Gastroesophageal sphincter (tissue), 4 donors: Measurements from ENCODE around the gene KAT2A. TPM values are rescaled to one million over a fixed set of nuclear protein-coding genes. Genes with fewer than 3 reads are reported as not detected.

Source experiments
- ATAC-seq: fragments of 150-250 bp; one replicate; pipeline ENCODE4 v1.9.1; 2016; ENCODE audit warnings: mild to moderate bottlenecking, moderate library complexity
- H3K27ac ChIP-seq, 4 donors: fragments of 200-600 bp; sonication (generic) in 3 of 4; 1 replicate in 3 of 4; 2 replicates in 1 of 4; pipeline ENCODE4 v1.5.1; 2016 to 2019
- H3K27me3 ChIP-seq: fragments of 200-600 bp; sonication (generic); one replicate; pipeline ENCODE4 v1.5.1; 2019
- H3K36me3 ChIP-seq, 2 donors: fragments of 200-600 bp; sonication (generic); one replicate each; pipeline ENCODE4 v1.5.1; 2019; ENCODE audit warnings: control low read depth in 1 of 2
- H3K4me1 ChIP-seq, 3 donors: fragments of 200-600 bp; sonication (generic); 1 replicate in 2 of 3; 2 replicates in 1 of 3; pipeline ENCODE4 v1.5.1; 2016 to 2019; ENCODE audit warnings: control low read depth in 2 of 3
- H3K4me3 ChIP-seq, 2 donors: fragments of 200-600 bp; sonication (generic); one replicate each; pipeline ENCODE4 v1.5.1; 2019; ENCODE audit warnings: mild to moderate bottlenecking in 1 of 2, moderate library complexity in 1 of 2
- H3K9me3 ChIP-seq, 3 donors: fragments of 200-600 bp; sonication (generic); one replicate each; pipeline ENCODE4 v1.5.1; 2017 to 2019; ENCODE audit warnings: control low read depth in 2 of 3
- CTCF ChIP-seq, 4 experiments: fragments of 200-600 bp in 2 of 4; fragments of 450-650 bp in 2 of 4; sonication (generic) in 1 of 4; IDR thresholded peaks; one replicate each; pipeline ENCODE4 v1.5.1; 2017 to 2019; ENCODE audit warnings: antibody characterized with exemption in 4 of 4, mild to moderate bottlenecking in 2 of 4, moderate library complexity in 2 of 4
- EP300 ChIP-seq: sonication (generic); formaldehyde crosslinking; IDR thresholded peaks from one replicate; pipeline ENCODE4 v1.6.1; 2017; ENCODE audit warnings: antibody characterized with exemption, mild to moderate bottlenecking
- POLR2A ChIP-seq, 2 donors: fragments of 450-650 bp; IDR thresholded peaks; one replicate each; pipeline ENCODE4 v1.6.1; 2017; ENCODE audit warnings: antibody characterized with exemption in 2 of 2, mild to moderate bottlenecking in 2 of 2, moderate library complexity in 1 of 2
- POLR2AphosphoS5 ChIP-seq: sonication (generic); formaldehyde crosslinking; IDR thresholded peaks from one replicate; pipeline ENCODE4 v1.6.1; 2017; ENCODE audit warnings: antibody characterized with exemption
- whole genome bisulfite sequencing, 2 donors: methylation state at CpG; one replicate each; pipeline ENCODE4 v1.1.5; 2018; ENCODE audit warnings: low coverage in 1 of 2; 5-methylcytosine and 5-hydroxymethylcytosine counted together
- total RNA-seq, 4 donors: library from RNA; depleted of rRNA; stranded (reverse); fragments of >200 nt; gene quantifications; one replicate each; pipeline ENCODE4 v1.1.0, GENCODE V29; 2016

KAT2A gene
- 10 to 100 TPM; 10.3 to 51.2 (median 19.3) TPM for total RNA-seq

GRCh38 chr17:42120770-42121769 lies at the start of gene KAT2A:
KAT2A (minus strand) TSS chr17:42121367; CDS start chr17:42121304, 63 bp downstream.
- no peaks in the 10 kb centered on the region for H3K9me3 ChIP-seq
- peak; percentile 63 for TF ChIP-seq POLR2AphosphoS5
- TF ChIP-seq CTCF (IDR thresholded peaks at IDR 0.05), result peak in 1 of 4 experiments; percentile 25
- no peak for TF ChIP-seq EP300
- peak; percentile 14 to 43 for TF ChIP-seq POLR2A (IDR thresholded peaks at IDR 0.05)
- peaks cover 0 to 42% of the 10 kb centered on the region in 2 donors for H3K36me3 ChIP-seq
- H3K27me3 ChIP-seq, result no peaks in the 10 kb centered on the region
- ATAC-seq, result peak; percentile 90
- H3K27ac ChIP-seq, result peak within 1 kb of the TSS in 3 of 4 donors; percentile 62 to 78 (median 65)
- peak within 1 kb of the TSS; percentile 72 to 93 for H3K4me3 ChIP-seq
- H3K4me1 ChIP-seq, result peaks cover 0 to 53% (median 11%) of the 10 kb centered on the region in 3 donors
- WGBS, 2 donors, result 4% methylated on average over 14 to 26 of the region's 57 CpGs

GRCh38 chr17:42169351-42169750 lies 48.2 kb upstream of the KAT2A start:
- no peak overlapping the region for H3K27ac ChIP-seq
- H3K4me1 ChIP-seq, result no peaks in the 10 kb centered on the region
- WGBS, 2 donors, result 93 to 100% methylated on average over 1 to 7 of the region's 29 CpGs
- no peak overlapping the region for H3K4me3 ChIP-seq
- H3K36me3 ChIP-seq, result no peaks in the 10 kb centered on the region
- H3K9me3 ChIP-seq, result no peaks in the 10 kb centered on the region
- H3K27me3 ChIP-seq, result peaks cover 12% of the 10 kb centered on the region
- no peak for ATAC-seq
- TF ChIP-seq POLR2A (IDR thresholded peaks at IDR 0.05) (no peak), CTCF (IDR thresholded peaks at IDR 0.05) (no peak), POLR2AphosphoS5 (no peak), EP300 (no peak)

- no peaks in the 10 kb centered on the region for H3K9me3 ChIP-seq
- H3K27ac ChIP-seq, result no peak overlapping the region
- peaks cover 18% of the 10 kb centered on the region for H3K27me3 ChIP-seq
- no peak for ATAC-seq
- no peak for TF ChIP-seq EP300
- TF ChIP-seq POLR2A (IDR thresholded peaks at IDR 0.05), result no peak
- TF ChIP-seq POLR2AphosphoS5, result no peak
- no peak for TF ChIP-seq CTCF (IDR thresholded peaks at IDR 0.05)
- H3K36me3 ChIP-seq, result no peaks in the 10 kb centered on the region
- H3K4me3 ChIP-seq, result no peak overlapping the region
- H3K4me1 ChIP-seq, result no peaks in the 10 kb centered on the region
- WGBS, 2 donors, result 83 to 88% methylated on average over 3 to 6 of the region's 8 CpGs
These were observed 46.6 kb upstream of the KAT2A start for GRCh38 chr17:42167807-42168206.

GRCh38 chr17:42166196-42166763 lies 45.1 kb upstream of the KAT2A start:
- Histone ChIP-seq H3K4me1 (no peaks in the 10 kb centered on the region), H3K36me3 (no peaks in the 10 kb centered on the region), H3K27ac (no peak overlapping the region), H3K9me3 (no peaks in the 10 kb centered on the region), H3K4me3 (no peak overlapping the region), H3K27me3 (peaks cover 17% of the 10 kb centered on the region)
- ATAC-seq, result no peak
- WGBS, 2 donors, result 97 to 100% methylated on average over 1 to 5 of the region's 19 CpGs
- TF ChIP-seq POLR2A (IDR thresholded peaks at IDR 0.05), result no peak
- TF ChIP-seq CTCF (IDR thresholded peaks at IDR 0.05), result no peak
- no peak for TF ChIP-seq EP300
- no peak for TF ChIP-seq POLR2AphosphoS5
